Neuron (in vitro differentiated cells): ENCODE measurements around the gene GHRHR.

Experiments
- H2AFZ ChIP-seq: one replicate; pipeline ENCODE4 v1.6.1; 2013; ENCODE audit warnings: low read depth, mild to moderate bottlenecking, inconsistent platforms, low read length, moderate library complexity
- H3K27me3 ChIP-seq: one replicate; pipeline ENCODE4 v1.6.1; 2013; ENCODE audit warnings: low read length; ENCODE audit not compliant: insufficient read depth
- H3K36me3 ChIP-seq: one replicate; pipeline ENCODE4 v1.6.1; 2013; ENCODE audit warnings: low read length; ENCODE audit not compliant: insufficient read depth
- H3K4me1 ChIP-seq: one replicate; pipeline ENCODE4 v1.6.1; 2013; ENCODE audit warnings: low read length; ENCODE audit not compliant: insufficient read depth
- H3K4me3 ChIP-seq: 2 replicates; pipeline ENCODE4 v1.5.1; 2013; ENCODE audit warnings: mild to moderate bottlenecking, low read length, moderate library complexity
- H3K9me3 ChIP-seq: one replicate; pipeline ENCODE4 v1.6.1; 2013; ENCODE audit warnings: low read length

The GHRHR gene

DNA sequence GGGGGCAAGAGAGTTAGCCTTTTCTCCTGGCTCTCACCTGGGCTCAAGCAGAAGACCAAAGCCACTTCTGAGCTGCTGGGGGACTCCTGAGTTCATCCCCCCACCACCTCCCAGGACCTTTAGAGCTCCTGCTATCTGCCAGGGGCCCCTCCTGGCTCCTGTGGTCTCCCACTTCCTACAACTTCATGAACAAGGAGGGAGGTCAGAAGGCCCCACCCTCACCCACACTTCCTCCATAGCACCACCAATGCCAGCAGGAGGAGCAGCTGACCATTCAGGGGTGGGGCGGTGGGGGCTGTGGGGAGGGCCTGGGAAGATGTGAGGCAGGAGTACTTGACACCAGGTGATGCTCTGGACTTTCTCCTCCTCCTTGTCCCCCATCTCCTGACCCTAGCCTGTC, 55.8 kb downstream of the GHRHR start:
- H3K4me3 ChIP-seq, result no peak overlapping the region
- H2AFZ ChIP-seq, result no peak overlapping the region
- no peaks in the 10 kb centered on the region for H3K9me3 ChIP-seq
- H3K4me1 ChIP-seq, result no peaks in the 10 kb centered on the region
- no peaks in the 10 kb centered on the region for H3K36me3 ChIP-seq
- no peaks in the 10 kb centered on the region for H3K27me3 ChIP-seq

- Histone ChIP-seq H3K4me1 (no peaks in the 10 kb centered on the region), H2AFZ (no peak overlapping the region), H3K4me3 (no peak overlapping the region), H3K9me3 (no peaks in the 10 kb centered on the region), H3K27me3 (no peaks in the 10 kb centered on the region), H3K36me3 (no peaks in the 10 kb centered on the region)
Observed at GRCh38 chr7:31020161-31020560, 56.4 kb downstream of the GHRHR start.

- H3K4me3 ChIP-seq, result no peak overlapping the region
- H3K36me3 ChIP-seq, result no peaks in the 10 kb centered on the region
- no peaks in the 10 kb centered on the region for H3K9me3 ChIP-seq
- H3K27me3 ChIP-seq, result peaks cover 2% of the 10 kb centered on the region
- H2AFZ ChIP-seq, result no peak overlapping the region
- H3K4me1 ChIP-seq, result no peaks in the 10 kb centered on the region
Observed at GRCh38 chr7:31020652-31021051, 56.9 kb downstream of the GHRHR start.

GRCh38 chr7:31022117-31022516, 58.4 kb downstream of the GHRHR start:
- Histone ChIP-seq H3K4me3 (no peak overlapping the region), H3K36me3 (no peaks in the 10 kb centered on the region), H3K4me1 (no peaks in the 10 kb centered on the region), H2AFZ (no peak overlapping the region), H3K9me3 (no peaks in the 10 kb centered on the region), H3K27me3 (peaks cover 7% of the 10 kb centered on the region)

- Histone ChIP-seq H3K4me1 (peaks cover 6% of the 10 kb centered on the region), H3K9me3 (no peaks in the 10 kb centered on the region), H3K4me3 (no peak overlapping the region), H2AFZ (no peak overlapping the region), H3K36me3 (no peaks in the 10 kb centered on the region), H3K27me3 (peaks cover 7% of the 10 kb centered on the region)
Observed at GRCh38 chr7:31022726-31023125, 59.0 kb downstream of the GHRHR start.

DNA sequence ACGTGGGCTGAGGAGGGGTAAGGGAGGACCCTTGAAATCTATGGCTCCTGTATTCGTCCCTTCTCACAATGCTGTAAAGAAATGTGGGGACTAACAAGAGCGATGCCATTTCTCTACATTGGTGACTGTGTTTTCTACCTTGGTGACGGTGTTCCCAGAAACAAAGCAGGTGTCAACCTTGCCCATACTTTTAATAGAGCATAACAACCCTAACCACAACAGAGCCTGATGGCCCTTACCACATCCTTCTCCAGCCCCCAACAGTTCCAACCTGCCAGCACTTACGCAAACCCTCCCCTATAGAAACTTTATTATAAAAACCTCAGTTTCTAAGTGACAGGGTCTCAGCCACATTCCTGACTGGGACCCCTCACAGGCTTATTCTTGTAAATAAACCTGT, 60.1 kb downstream of the GHRHR start:
- Histone ChIP-seq H3K27me3 (peaks cover 7% of the 10 kb centered on the region), H3K4me1 (peaks cover 6% of the 10 kb centered on the region), H3K9me3 (no peaks in the 10 kb centered on the region), H3K36me3 (no peaks in the 10 kb centered on the region), H3K4me3 (no peak overlapping the region), H2AFZ (no peak overlapping the region)

DNA sequence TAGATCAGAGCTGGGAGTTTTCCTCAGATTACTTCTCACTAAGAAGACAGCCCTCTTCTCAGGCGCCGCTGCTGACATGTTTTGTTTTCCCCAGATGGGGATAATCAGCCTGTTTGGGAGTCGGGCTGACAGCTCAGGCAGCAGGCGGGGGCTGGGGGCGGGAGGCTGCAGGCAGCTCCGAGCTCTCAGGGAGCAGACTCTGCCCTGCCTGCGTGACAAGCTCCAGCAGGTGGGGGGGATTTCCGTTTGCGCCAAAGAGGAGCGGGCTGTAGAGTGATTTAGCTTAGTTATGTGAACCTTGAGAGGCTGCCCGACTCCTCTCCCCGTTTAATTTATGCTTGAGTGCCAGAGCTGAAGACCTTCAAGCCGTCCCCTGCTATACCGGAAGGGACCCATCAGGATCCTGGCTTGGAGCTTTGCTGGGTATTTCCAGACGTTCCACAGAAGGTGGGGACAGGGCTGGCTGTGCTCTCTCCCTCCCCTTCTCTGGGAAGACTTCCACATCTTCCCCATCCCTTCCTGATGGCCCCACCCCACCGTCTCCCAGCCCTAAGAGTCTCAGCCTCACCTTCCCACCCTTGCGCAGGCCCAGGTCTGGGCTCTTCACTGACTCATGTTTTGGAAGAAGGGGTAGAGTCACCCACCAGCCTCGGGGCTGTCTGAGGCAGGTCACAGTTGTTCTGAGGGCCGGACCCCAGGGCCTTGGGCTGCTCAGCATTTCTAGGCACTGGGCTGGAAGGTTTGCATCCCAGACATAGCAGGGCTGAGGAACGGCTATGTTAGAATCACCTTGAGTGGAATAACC, 63.6 kb downstream of the GHRHR start:
- Histone ChIP-seq H3K4me1 (peaks cover 6% of the 10 kb centered on the region), H3K9me3 (no peaks in the 10 kb centered on the region), H3K4me3 (peak overlapping the region; percentile 23), H3K27me3 (peaks cover 7% of the 10 kb centered on the region), H3K36me3 (no peaks in the 10 kb centered on the region), H2AFZ (peak overlapping the region; percentile 21)

DNA sequence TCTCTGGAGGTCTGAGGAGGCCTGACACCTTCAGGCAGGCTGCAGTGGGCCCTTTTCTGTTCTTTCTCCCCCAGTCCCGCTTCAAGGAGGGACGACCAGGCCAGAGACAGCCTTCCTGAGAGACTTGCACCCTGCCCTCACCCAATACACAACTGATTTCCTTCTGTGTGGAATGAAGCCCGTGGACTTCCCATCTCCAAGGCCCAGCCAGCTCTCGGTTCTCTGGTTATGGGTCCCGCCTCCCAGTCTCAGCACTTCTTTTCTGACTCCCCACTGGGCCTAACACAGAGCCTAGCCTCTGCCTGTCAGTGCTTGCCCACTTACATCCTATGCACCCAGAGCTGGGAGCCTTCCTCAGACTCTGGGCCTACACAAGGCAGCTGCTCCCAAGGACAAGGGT, 64.3 kb downstream of the GHRHR start:
- H3K36me3 ChIP-seq, result no peaks in the 10 kb centered on the region
- no peak overlapping the region for H2AFZ ChIP-seq
- H3K4me3 ChIP-seq, result no peak overlapping the region
- H3K4me1 ChIP-seq, result peaks cover 6% of the 10 kb centered on the region
- no peaks in the 10 kb centered on the region for H3K9me3 ChIP-seq
- peaks cover 7% of the 10 kb centered on the region for H3K27me3 ChIP-seq

- Histone ChIP-seq H3K4me1 (peaks cover 6% of the 10 kb centered on the region), H3K27me3 (peaks cover 7% of the 10 kb centered on the region), H3K4me3 (no peak overlapping the region), H3K36me3 (no peaks in the 10 kb centered on the region), H2AFZ (no peak overlapping the region), H3K9me3 (no peaks in the 10 kb centered on the region)
Observed at GRCh38 chr7:31028417-31028992, 64.8 kb downstream of the GHRHR start.
